ENCODE measurements around the gene KLHDC1.

KLHDC1 gene

DNA sequence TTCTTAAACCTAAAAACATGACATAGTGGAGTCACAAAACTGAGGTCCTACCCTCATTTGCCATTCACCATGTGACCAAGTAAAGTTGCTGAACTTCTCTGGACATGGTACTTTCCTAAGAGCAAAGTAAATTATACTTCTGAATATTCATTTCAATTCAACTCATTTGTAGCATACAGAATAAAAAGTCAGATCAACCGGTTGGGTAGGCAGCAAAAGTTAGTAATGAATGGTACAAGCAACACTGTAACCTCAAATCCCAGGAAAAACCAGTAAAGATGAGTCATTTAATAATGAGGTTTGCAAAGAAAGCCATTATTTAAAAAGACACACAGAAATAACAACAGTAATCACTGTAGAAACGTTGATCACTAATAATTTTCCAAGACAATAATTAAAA, 13.6 kb upstream of the KLHDC1 start:
- Histone ChIP-seq H3K4me1 (ENCODE audit: control insufficient read depth, insufficient read depth, low read length) (no peaks in the 10 kb centered on the region), H3K36me3 (ENCODE audit: control insufficient read depth in 2 of 2, insufficient read depth in 1 of 2, low read length in 2 of 2) (peaks cover 65 to 78% of the 10 kb centered on the region in 2 experiments), H3K4me3 (ENCODE audit: low read depth, low read length) (no peak overlapping the region), H3K9me3 (ENCODE audit: control insufficient read depth, insufficient read depth, low read depth, low read length) (no peaks in the 10 kb centered on the region), H3K27ac (ENCODE audit: extremely low read depth, low read depth, low read length) (no peak overlapping the region)
- ChIA-PET POLR2A (no interaction called here), CTCF (no interaction called here)
- no peak for TF ChIP-seq ZNF391 (tag by site-specific recombination; IDR thresholded peaks at IDR 0.05; ENCODE audit: borderline replicate concordance, low read depth)
- TF ChIP-seq, protein P1, sequence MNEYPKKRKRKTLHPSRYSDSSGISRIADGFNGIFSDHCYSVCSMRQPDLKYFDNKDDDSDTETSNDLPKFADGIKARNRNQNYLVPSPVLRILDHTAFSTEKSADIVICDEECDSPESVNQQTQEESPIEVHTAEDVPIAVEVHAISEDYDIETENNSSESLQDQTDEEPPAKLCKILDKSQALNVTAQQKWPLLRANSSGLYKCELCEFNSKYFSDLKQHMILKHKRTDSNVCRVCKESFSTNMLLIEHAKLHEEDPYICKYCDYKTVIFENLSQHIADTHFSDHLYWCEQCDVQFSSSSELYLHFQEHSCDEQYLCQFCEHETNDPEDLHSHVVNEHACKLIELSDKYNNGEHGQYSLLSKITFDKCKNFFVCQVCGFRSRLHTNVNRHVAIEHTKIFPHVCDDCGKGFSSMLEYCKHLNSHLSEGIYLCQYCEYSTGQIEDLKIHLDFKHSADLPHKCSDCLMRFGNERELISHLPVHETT (tag by site-specific recombination; IDR thresholded peaks at IDR 0.05), result no peak
- TF ChIP-seq SP7 (tag by site-specific recombination; IDR thresholded peaks at IDR 0.05), result 0 out of 2 replicates have a peak, but pooled peaks have one; percentile 37

GRCh38 chr14:49686425-49686824, 6.5 kb upstream of the KLHDC1 start:
- POLR2A ChIA-PET, result interaction anchor here (0.9 kb wide), 1 partner anchor 83 kb away, joined by 3 read pairs; no protein-coding TSS in a partner anchor
- Histone ChIP-seq H3K4me3 (ENCODE audit: low read depth, low read length) (no peak overlapping the region), H3K27ac (ENCODE audit: extremely low read depth, low read depth, low read length) (no peak overlapping the region), H3K9me3 (ENCODE audit: control insufficient read depth, insufficient read depth, low read depth, low read length) (no peaks in the 10 kb centered on the region), H3K4me1 (ENCODE audit: control insufficient read depth, insufficient read depth, low read length) (no peaks in the 10 kb centered on the region; the same call in 1 of the 2 replicates), H3K36me3 (ENCODE audit: control insufficient read depth in 2 of 2, insufficient read depth in 1 of 2, low read length in 2 of 2) (peaks cover 19 to 25% of the 10 kb centered on the region in 2 experiments; a peak in 2 of 3 replicates)
- TF ChIP-seq ZFHX2 (tag by site-specific recombination; conservative IDR thresholded peaks at IDR 0.05), result no peak
- peak; percentile 65; the same call in 1 of the 2 replicates for TF ChIP-seq RBAK (tag by site-specific recombination; IDR thresholded peaks at IDR 0.05)
- TF ChIP-seq ZNF423 (tag by site-specific recombination; IDR thresholded peaks at IDR 0.05), result no peak
- TF ChIP-seq, protein P2, sequence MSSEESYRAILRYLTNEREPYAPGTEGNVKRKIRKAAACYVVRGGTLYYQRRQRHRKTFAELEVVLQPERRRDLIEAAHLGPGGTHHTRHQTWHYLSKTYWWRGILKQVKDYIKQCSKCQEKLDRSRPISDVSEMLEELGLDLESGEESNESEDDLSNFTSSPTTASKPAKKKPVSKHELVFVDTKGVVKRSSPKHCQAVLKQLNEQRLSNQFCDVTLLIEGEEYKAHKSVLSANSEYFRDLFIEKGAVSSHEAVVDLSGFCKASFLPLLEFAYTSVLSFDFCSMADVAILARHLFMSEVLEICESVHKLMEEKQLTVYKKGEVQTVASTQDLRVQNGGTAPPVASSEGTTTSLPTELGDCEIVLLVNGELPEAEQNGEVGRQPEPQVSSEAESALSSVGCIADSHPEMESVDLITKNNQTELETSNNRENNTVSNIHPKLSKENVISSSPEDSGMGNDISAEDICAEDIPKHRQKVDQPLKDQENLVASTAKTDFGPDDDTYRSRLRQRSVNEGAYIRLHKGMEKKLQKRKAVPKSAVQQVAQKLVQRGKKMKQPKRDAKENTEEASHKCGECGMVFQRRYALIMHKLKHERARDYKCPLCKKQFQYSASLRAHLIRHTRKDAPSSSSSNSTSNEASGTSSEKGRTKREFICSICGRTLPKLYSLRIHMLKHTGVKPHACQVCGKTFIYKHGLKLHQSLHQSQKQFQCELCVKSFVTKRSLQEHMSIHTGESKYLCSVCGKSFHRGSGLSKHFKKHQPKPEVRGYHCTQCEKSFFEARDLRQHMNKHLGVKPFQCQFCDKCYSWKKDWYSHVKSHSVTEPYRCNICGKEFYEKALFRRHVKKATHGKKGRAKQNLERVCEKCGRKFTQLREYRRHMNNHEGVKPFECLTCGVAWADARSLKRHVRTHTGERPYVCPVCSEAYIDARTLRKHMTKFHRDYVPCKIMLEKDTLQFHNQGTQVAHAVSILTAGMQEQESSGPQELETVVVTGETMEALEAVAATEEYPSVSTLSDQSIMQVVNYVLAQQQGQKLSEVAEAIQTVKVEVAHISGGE (tag by site-specific recombination; conservative IDR thresholded peaks at IDR 0.05; ENCODE audit: low read depth), result no peak
- no peak for TF ChIP-seq ZNF274 (IDR thresholded peaks at IDR 0.05; ENCODE audit: low read length)
- TF ChIP-seq ZNF274 (tag by site-specific recombination; IDR thresholded peaks at IDR 0.05; ENCODE audit: borderline replicate concordance), result no peak
- TF ChIP-seq, protein P3, sequence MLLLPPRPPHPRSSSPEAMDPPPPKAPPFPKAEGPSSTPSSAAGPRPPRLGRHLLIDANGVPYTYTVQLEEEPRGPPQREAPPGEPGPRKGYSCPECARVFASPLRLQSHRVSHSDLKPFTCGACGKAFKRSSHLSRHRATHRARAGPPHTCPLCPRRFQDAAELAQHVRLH (tag by site-specific recombination; IDR thresholded peaks at IDR 0.05), result no peak
- CTCF ChIA-PET, result interaction anchor here (0.8 kb wide), 1 partner anchor 53 kb away, joined by 4 read pairs; no protein-coding TSS in a partner anchor

DNA sequence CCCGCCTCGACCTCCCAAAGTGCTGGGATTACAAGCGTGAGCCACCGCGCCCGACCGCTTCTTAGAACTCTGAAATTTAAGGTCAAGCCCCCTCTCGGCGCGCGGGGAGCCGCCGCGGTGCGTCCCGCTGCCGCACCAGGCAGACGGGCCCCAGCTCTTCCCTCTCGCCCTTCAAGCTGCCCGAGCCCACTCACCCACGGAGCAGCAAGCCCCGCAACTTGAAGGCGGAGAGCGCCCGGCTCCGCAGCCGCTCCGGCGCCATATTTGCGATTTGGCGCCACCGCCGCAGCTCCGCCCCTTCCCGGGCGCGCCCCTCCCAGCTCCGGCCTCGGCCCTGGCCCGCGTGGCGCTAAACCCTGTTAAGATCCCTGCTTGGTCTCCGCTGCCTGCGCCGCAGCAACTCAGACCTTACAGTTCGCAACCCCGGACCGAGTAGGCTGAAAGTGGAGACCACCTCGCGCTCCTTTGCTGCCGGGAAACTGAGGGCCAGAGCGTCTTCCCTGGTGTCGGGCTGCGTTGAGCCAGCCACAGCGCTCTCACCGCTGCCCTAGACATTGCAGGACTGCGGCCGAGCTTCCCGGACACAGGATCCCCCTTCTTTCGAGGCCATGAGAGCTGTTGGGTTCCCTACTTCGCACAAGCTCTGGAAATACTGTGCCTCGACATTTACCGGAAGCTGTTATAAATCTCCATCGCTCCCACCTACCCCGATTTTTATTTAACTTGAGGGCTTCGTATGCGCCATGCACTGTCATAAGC, 4.8 kb upstream of the KLHDC1 start, which contains the start of gene POLE2:
Gene POLE2, minus strand, starts transcription at position 273 of the 759 bp plus-strand sequence. Its CDS starts 11 bp downstream, at position 262.
- CTCF ChIA-PET, result interaction anchor here (0.6 kb wide), 1 partner anchor 143 kb away, joined by 3 read pairs; no protein-coding TSS in a partner anchor
- Histone ChIP-seq H3K27ac (ENCODE audit: extremely low read depth, low read depth, low read length) (peak within 1 kb of the TSS; percentile 84), H3K9me3 (ENCODE audit: control insufficient read depth, insufficient read depth, low read depth, low read length) (no peaks in the 10 kb centered on the region), H3K4me1 (ENCODE audit: control insufficient read depth, insufficient read depth, low read length) (no peaks in the 10 kb centered on the region; the same call in 1 of the 2 replicates), H3K36me3 (ENCODE audit: control insufficient read depth in 2 of 2, insufficient read depth in 1 of 2, low read length in 2 of 2) (peaks cover 3 to 8% of the 10 kb centered on the region in 2 experiments; a peak in 2 of 3 replicates), H3K4me3 (ENCODE audit: low read depth, low read length) (peak within 1 kb of the TSS; percentile 80)
- POLR2A ChIA-PET, result interaction anchor here (0.5 to 2.3 kb wide), 3 partner anchors 22 to 175 kb away, joined by 3 to 19 read pairs (median 5); partner anchors contain the start of gene KLHDC2
- no peak for TF ChIP-seq HOXD13 (CRISPR knock-in tag; IDR thresholded peaks at IDR 0.05; ENCODE audit: borderline replicate concordance)
- TF ChIP-seq ZXDB (tag by site-specific recombination; IDR thresholded peaks at IDR 0.05), result peak; percentile 74; the same call in 1 of the 2 replicates
- TF ChIP-seq CTCF (tag by site-specific recombination; IDR thresholded peaks at IDR 0.05), result no peak
- TF ChIP-seq, protein P4, sequence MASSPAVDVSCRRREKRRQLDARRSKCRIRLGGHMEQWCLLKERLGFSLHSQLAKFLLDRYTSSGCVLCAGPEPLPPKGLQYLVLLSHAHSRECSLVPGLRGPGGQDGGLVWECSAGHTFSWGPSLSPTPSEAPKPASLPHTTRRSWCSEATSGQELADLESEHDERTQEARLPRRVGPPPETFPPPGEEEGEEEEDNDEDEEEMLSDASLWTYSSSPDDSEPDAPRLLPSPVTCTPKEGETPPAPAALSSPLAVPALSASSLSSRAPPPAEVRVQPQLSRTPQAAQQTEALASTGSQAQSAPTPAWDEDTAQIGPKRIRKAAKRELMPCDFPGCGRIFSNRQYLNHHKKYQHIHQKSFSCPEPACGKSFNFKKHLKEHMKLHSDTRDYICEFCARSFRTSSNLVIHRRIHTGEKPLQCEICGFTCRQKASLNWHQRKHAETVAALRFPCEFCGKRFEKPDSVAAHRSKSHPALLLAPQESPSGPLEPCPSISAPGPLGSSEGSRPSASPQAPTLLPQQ (tag by site-specific recombination; IDR thresholded peaks at IDR 0.05), result peak; percentile 50; the same call in 1 of the 2 replicates
- TF ChIP-seq, protein P2 (tag by site-specific recombination; conservative IDR thresholded peaks at IDR 0.05; ENCODE audit: low read depth), result 0 out of 2 replicates have a peak, but pooled peaks have one; percentile 18

Data from HEK293 (cell line).